CD4-positive, alpha-beta T cell treated with Interleukin-15 for 4 hours (primary cell): ENCODE measurements around the gene MAMSTR.
A peak's percentile ranks its signal among the peaks of the same experiment; 100 is the strongest.

ENCODE experiments used
- DNase-seq: peaks from one replicate; pipeline ENCODE4 v3.0.0-alpha.2; 2020; ENCODE audit warnings: low spot score

MAMSTR gene

DNA sequence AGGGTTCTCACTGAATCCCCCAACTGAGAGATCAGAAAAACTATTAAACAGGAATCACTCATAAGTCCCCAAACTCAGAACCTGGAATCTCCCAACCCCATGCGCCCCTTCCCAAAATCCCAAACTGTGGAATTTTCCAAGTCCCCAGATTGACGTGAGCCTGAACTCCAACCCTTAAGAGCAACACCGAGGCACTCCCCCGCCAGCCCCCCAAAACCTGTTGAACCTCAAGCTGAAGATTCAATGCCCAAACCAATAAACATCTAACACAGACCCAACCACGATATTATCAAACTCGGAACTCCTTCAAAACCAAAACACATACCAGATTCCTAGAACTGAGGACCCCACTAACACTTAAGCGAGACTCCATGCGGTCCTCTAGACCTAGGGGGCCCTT lies 26.6 kb upstream of the MAMSTR start:
- no peak for DNase-seq

- DNase-seq = peak; percentile 56
These were observed 25.9 kb upstream of the MAMSTR start for GRCh38 chr19:48745208-48745995.

DNA sequence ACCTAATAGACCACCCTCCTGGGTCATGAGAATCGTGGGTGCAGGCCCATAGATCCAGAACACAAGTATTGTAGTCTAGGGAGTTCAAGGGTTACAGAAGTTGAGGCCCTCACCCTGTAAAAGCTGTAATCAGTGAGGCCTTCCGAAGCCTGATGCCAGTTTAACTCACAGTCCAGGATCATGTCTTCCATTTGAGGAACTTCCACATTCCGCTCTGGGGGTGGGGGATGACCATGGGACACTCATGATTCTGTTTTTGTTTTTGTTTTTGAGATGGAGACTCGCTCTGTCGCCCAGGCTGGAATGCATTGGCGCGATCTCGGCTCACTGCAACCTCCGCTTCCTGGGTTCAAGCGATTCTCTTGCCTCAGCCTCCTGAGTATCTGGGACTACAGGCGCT lies 22.6 kb upstream of the MAMSTR start:
- DNase-seq = no peak

DNA sequence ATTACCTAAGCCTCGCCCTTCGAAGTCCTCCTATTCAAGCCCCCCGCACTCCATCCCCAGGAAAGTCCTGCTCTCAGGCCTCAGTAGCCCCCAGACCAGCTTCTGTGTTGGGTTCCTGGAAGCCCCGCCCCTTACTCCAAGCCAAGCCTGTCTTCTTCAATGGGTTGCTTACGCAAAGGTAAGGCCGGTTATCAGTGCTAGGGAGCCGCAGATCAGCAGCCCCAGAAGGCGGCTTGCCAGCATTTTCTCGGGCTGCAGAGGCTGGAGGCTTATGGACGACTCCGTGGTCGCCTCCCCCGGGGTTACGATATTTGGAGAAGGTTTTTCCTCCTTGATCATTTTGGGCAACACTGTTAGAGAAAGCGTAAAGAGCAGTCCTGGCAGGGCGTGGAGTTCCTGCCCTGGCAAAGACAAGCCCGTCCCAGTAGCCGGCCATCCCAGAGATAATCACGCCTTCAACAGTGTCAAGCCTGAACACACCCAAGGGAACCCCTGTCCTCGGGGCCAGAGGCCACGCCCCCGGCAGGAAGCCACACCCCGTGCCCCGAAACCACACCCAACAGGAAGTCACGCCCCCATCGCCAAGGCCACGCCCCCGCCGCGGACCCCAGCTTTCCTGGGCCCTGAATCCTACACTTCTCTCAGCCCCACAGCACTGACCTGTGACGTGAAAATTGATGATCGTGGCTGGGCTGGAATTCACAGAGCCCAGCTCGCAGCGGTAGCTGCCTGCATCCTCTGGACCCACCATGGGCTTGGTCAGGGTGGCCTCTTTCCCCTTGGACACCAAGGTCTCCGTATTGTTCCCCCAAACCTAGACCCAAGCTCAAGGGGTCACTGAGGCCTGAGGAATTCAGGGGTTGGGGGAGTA lies 21.8 kb upstream of the MAMSTR start:
- DNase-seq = no peak

- no peak for DNase-seq
These were observed 20.8 kb upstream of the MAMSTR start, which contains the start of gene RASIP1 for GRCh38 chr19:48740164-48740972. Gene RASIP1 (minus strand): TSS chr19:48740610. CDS start chr19:48740282, 328 bp downstream.

DNA sequence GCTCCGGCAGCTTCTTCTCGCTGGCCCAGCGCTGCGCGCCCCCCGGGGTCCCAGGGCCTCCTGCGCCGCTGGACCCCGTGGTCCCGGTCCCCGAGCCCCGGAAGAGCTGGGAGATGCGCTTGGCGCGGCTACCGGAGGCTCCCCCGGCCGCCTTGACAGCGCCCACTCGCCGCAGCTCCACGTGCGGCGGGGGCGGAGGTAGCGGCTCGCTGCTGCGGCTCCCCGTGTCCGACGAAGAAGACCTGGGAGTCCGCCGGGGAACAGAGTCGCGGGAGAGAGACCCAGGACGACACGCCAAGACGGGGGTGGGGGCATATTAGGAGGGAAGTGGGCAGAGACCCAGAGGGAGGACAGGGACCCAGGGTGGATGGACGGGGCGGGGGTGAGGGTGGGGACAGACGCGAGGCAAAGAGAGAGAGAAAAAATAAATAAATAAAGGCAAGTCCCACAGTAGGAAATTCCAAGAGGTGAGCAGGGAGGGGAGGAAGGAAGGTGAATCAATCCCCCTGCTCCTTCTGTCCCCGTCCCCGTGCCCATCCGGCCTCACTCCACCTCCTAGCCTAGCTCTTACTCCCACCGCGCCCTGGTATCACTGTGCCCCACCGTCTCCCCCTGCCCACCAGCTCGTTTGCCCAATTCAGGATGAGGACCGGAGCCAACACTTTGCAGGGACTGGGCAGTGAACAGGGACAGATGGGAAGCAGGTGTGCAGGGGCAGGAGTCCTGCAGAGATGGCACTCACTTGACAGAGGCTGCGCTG lies 20.1 kb upstream of the MAMSTR start:
- no peak for DNase-seq

DNA sequence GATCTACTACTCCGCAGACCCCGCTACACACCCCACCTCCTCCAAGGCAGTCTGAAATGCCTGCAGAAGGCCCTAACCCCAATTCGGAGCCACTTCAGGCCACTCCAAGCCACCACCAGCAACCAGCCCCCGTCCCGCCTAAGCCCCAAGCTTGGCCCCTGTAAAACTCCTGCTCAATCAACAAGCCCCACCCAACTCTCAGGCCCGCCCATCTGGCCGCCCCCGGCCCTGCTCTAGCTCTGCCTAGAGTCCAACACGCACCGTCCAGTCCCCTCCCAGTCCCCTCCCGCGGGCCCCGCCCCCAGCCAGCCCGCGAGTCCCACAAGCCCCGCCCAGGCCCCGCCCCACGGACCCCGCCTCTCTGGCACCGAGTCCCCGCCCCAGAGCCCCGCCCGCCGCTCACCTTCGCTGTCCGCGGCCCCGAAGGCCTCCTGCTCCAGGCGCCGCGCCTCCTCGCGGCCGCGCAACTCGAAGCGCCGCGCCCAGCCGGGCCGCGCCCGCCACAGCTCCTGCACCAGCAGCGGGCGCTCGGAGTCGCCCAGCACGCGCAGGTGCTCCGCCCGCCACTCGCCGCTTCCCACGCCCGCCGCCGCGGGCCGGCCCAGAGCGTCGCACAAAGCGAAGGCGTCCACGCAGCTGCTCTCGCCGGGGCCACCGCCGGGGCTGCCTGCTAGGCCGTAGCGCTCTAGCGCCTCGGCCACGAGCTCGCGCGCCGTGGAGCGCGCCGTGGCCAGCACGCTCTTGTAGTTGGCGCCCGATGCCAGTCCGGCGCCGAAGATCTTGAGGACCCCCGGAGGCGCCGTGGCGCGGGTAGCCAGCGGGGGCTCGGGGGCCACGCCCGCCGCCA lies 19.3 kb upstream of the MAMSTR start:
- DNase-seq = peak; percentile 91

DNA sequence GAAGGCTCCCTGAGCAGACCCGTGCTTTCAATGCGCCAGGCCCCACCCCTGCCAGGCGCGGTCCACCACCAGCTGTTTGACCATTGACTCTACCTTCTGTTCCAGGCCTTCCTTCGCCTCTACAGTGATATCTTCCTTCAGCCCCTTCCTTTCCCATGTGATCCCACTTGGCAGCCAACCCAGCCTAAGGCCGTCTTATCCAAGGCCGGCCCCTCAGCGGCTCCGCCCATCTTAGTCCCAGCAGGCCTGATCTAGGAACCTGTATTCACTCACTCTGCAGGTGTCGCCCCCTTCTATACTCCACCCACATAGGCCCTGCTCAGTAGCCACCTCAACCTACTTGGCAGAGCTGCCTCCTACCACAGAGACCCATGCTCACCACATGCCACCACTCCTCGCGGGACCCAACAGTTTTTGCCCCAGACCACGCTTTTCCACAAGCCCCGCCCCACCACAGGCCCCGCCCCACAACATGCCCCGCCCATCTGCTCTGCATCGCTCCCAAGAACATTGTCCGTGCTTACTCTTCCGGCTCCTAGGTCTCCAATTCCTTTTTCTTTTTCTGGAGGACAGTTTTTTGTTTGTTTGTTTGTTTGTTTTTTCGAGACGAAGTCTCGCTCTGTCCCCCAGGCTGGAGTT lies 18.0 kb upstream of the MAMSTR start:
- DNase-seq = no peak

- no peak for DNase-seq
These were observed 15.6 kb upstream of the MAMSTR start for GRCh38 chr19:48735031-48735615.

- DNase-seq = no peak
These were observed 15.1 kb upstream of the MAMSTR start for GRCh38 chr19:48734625-48735024.

DNA sequence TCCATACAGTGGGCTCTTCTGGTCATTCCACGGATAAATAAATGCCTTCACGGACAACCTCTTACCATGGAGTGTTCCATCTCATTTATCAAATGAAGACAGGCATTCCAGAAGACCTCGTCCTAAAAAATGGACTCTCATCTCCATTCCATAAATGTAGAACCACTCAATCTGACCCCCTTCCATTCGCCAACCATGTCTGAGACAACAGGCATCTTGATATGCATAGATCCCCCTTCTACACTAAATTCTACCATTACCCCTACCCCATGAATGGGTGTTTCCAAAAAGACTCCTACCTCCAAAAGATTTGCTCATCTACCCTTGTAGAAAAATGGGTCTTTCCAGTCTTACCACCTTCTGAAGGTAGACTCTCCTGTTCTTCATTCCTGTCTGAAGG lies 11.9 kb upstream of the MAMSTR start:
- DNase-seq = no peak

DNA sequence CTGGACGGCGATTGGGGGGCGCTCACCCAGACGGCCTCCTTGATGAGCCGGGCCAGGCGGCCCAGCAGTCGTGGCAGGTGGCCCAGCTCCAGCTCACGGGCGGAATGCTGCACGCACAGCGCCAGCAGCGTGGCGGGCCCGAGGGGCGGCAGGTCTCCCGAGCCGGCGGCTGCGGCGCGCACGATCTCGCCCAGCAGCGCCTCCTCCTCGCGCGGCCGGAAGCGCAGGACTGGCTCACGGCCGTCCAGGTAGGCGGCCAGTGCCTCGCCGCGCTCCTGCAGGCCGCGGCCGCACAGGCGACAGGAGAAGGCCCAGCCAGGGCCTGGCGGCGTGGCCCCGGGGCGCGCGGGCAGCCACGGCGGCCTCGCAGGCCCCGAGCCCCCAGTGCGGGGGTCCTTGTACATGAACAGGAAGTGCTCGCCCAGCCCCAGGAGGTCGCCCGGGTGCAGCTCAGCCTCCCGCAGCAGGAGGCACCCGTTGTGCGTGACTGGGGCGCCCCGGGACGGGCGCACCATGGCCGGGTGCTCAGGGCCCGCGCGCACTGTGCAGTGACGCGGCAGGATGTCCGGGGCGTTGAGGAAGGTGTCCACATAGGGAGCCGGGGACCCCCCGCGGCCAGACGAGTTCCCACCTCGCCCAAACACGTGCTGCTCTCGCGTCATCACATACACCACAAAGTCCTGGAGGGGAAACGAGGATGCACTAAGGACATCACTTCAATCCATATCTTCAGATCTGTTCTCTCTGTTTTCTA lies 9.6 kb upstream of the MAMSTR start:
- no peak for DNase-seq

- DNase-seq = peak; percentile 31
These were observed 7.0 kb upstream of the MAMSTR start for GRCh38 chr19:48726556-48726955.

DNA sequence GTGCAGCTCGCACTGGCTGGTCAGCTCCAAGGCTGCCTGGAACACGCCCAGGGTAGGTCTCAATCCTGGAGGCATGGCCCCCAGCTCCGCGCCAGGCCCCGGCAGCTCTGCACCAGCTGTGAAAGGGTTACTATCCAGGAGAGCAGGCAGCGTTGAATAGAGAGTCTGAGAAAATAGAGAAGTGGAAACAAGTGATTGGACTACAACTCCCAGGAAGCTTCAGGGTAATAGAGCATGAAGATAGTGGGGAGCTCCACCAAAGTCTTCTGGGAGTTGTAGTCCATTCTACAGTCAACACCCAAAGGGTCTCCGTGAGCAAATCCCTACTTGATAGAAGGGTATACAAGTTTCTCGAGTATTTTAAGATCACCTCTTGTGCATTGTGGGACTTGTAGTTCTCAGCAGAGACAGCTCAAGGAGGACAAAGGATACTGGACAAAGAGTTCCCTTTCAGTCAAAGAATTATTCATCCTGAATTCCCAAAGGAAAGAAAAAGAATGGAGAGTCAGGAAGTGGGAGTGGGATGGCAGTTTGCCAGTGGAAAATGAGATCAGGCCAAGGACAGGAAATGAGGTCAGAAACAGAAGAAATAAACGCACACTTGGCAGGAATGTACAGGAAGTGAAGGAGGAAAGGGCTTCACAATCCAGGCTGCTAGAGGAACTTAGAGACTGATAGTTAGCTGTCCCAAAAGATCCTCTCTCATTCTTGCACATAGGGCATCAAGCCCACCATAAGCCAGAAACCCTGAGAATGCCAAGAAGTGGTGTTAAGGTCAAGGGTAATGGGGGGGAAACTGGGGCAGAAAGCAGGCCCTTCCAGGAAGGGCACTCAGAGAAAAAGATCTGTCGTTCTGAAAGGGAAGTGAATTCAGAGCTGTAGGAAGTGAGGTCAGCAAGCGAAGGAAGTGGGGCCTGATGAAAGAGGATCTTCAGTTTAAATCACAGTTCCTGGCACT lies 5.5 kb upstream of the MAMSTR start:
- peak; percentile 51 for DNase-seq

GRCh38 chr19:48722196-48722708 lies 2.7 kb upstream of the MAMSTR start:
- no peak for DNase-seq

- peak; percentile 93 for DNase-seq
These were observed 1.2 kb upstream of the MAMSTR start for GRCh38 chr19:48720613-48721296.

DNA sequence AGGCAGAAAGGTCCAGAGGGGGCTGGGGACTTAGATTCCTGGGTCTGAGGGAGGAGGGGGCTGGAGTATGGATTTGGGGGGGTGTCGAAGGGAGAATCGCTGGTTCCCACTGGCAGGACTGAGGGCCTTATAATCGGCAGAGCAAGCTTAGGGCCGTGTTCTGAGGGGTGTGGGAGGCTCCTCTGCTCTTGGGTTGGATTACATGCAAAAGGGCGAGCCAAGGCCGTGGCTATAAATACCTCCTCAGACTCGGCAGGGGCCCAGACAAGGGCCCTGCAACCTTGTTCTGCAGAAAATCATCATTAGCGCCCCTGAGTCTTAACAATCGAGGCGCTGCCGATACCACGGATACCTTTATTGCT lies 707 bp upstream of the MAMSTR start:
- DNase-seq = no peak
